SU-DHL-6 (cell line): ENCODE data around the gene PNO1.

Experiments used
- H2AFZ ChIP-seq: fragments of 200-600 bp; sonication (generic); 2 replicates; pipeline ENCODE4 v1.6.1; 2014; ENCODE audit warnings: low read depth, mild to moderate bottlenecking, moderate library complexity, mixed read lengths, antibody characterized with exemption, low read length; ENCODE audit not compliant: severe bottlenecking
- H3F3A ChIP-seq: fragments of 200-600 bp; shearing (Covaris generic); 2 replicates; pipeline ENCODE4 v1.6.0; 2016; ENCODE audit warnings: antibody characterized with exemption, mild to moderate bottlenecking; ENCODE audit not compliant: insufficient read depth
- H3K27ac ChIP-seq: fragments of 200-600 bp; sonication (generic); 2 replicates; pipeline ENCODE4 v1.5.1; 2016; ENCODE audit warnings: low read depth, mild to moderate bottlenecking, low read length, moderate library complexity, mixed read lengths
- H3K27me3 ChIP-seq: fragments of 200-600 bp; sonication (generic), shearing (Covaris generic); 2 replicates; pipeline ENCODE4 v1.6.0; 2014; ENCODE audit warnings: mild to moderate bottlenecking, low read length
- H3K36me3 ChIP-seq: fragments of 200-600 bp; sonication (generic); 2 replicates; pipeline ENCODE4 v1.6.1; 2014; ENCODE audit warnings: mild to moderate bottlenecking, low read length, mixed read lengths
- H3K4me2 ChIP-seq: fragments of 300-600, 200-600 bp; shearing (Covaris generic), sonication (generic); 2 replicates; pipeline ENCODE4 v1.6.0; 2014; ENCODE audit warnings: low read length, low read depth, mild to moderate bottlenecking; ENCODE audit not compliant: poor library complexity, severe bottlenecking
- H3K4me3 ChIP-seq: fragments of 200-600 bp; sonication (generic); 2 replicates; pipeline ENCODE4 v1.5.1; 2014; ENCODE audit warnings: antibody characterized with exemption, low read length, mild to moderate bottlenecking, mixed read lengths; ENCODE audit not compliant: insufficient read depth, poor library complexity, severe bottlenecking
- H3K79me2 ChIP-seq: fragments of 200-600 bp; sonication (generic); 2 replicates; pipeline ENCODE4 v1.6.1; 2014; ENCODE audit warnings: mild to moderate bottlenecking, low read length, moderate library complexity; ENCODE audit not compliant: insufficient read depth
- H3K9ac ChIP-seq: fragments of 200-600 bp; sonication (generic); 2 replicates; pipeline ENCODE4 v1.7.0; 2014; ENCODE audit warnings: mild to moderate bottlenecking, low read length
- H3K9me2 ChIP-seq: fragments of 200-600 bp; sonication (generic); replicated peaks from 2 replicates; pipeline ENCODE4 v1.6.1; 2014; ENCODE audit warnings: low read length; ENCODE audit not compliant: insufficient read depth
- H3K9me3 ChIP-seq: fragments of 200-600 bp; sonication (generic); 2 replicates; pipeline ENCODE4 v1.6.1; 2014; ENCODE audit warnings: low read length, mixed read lengths; ENCODE audit not compliant: insufficient read depth
- H4K20me1 ChIP-seq: fragments of 200-600 bp; sonication (generic); 2 replicates; pipeline ENCODE4 v1.6.1; 2014; ENCODE audit warnings: low read depth, mild to moderate bottlenecking, antibody characterized with exemption, low read length, moderate library complexity, mixed read lengths
- EZH2phosphoT487 ChIP-seq: fragments of 200-600 bp; sonication (generic), shearing (Covaris generic); conservative IDR thresholded peaks from 2 replicates; pipeline ENCODE4 v1.6.1; 2018; ENCODE audit warnings: mild to moderate bottlenecking, antibody characterized with exemption, low read length, moderate library complexity, mixed read lengths
- TF ChIP-seq, protein P1 (sequence below): fragments of 200-600 bp; sonication (generic); IDR thresholded peaks from one replicate; pipeline ENCODE4 v1.5.1; 2017; ENCODE audit warnings: antibody characterized with exemption, mild to moderate bottlenecking, low read length, moderate library complexity; ENCODE audit not compliant: insufficient read depth, poor library complexity, severe bottlenecking

PNO1 gene

GRCh38 chr2:68178432-68178831, 20.7 kb downstream of the PNO1 start:
- peaks cover 37% of the 10 kb centered on the region for H3K36me3 ChIP-seq
- no peaks in the 10 kb centered on the region for H3K9me2 ChIP-seq
- H4K20me1 ChIP-seq: no peaks in the 10 kb centered on the region
- no peak overlapping the region for H3K4me3 ChIP-seq
- H3K27me3 ChIP-seq: no peaks in the 10 kb centered on the region
- H3K4me2 ChIP-seq: no peak overlapping the region
- H3K27ac ChIP-seq: no peak overlapping the region
- H3K9me3 ChIP-seq: no peaks in the 10 kb centered on the region
- TF ChIP-seq, protein P1, sequence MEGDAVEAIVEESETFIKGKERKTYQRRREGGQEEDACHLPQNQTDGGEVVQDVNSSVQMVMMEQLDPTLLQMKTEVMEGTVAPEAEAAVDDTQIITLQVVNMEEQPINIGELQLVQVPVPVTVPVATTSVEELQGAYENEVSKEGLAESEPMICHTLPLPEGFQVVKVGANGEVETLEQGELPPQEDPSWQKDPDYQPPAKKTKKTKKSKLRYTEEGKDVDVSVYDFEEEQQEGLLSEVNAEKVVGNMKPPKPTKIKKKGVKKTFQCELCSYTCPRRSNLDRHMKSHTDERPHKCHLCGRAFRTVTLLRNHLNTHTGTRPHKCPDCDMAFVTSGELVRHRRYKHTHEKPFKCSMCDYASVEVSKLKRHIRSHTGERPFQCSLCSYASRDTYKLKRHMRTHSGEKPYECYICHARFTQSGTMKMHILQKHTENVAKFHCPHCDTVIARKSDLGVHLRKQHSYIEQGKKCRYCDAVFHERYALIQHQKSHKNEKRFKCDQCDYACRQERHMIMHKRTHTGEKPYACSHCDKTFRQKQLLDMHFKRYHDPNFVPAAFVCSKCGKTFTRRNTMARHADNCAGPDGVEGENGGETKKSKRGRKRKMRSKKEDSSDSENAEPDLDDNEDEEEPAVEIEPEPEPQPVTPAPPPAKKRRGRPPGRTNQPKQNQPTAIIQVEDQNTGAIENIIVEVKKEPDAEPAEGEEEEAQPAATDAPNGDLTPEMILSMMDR: no peak
- no peak for TF ChIP-seq EZH2phosphoT487
- H3F3A ChIP-seq: peaks cover 42% of the 10 kb centered on the region
- no peak overlapping the region for H2AFZ ChIP-seq
- H3K79me2 ChIP-seq: peaks cover 15% of the 10 kb centered on the region
- no peak overlapping the region for H3K9ac ChIP-seq

- Histone ChIP-seq H3K27me3 (no peaks in the 10 kb centered on the region), H3K27ac (no peak overlapping the region), H3K79me2 (peaks cover 21% of the 10 kb centered on the region), H3K9ac (no peak overlapping the region), H3K9me2 (no peaks in the 10 kb centered on the region), H3K4me3 (no peak overlapping the region), H3K9me3 (no peaks in the 10 kb centered on the region), H3K36me3 (peaks cover 40% of the 10 kb centered on the region), H2AFZ (no peak overlapping the region), H3F3A (peaks cover 37% of the 10 kb centered on the region), H3K4me2 (no peak overlapping the region), H4K20me1 (no peaks in the 10 kb centered on the region)
- TF ChIP-seq, protein P1: no peak
- no peak for TF ChIP-seq EZH2phosphoT487
These were observed 21.4 kb downstream of the PNO1 start for GRCh38 chr2:68178954-68179627.

GRCh38 chr2:68182902-68183301, 25.2 kb downstream of the PNO1 start:
- H3K27me3 ChIP-seq: no peaks in the 10 kb centered on the region
- H4K20me1 ChIP-seq: 0 out of 2 replicates have a peak, but pooled peaks cover 6% of the 10 kb centered on the region
- peaks cover 46% of the 10 kb centered on the region for H3K79me2 ChIP-seq
- H3K9me2 ChIP-seq: no peaks in the 10 kb centered on the region
- TF ChIP-seq, protein P1: no peak
- TF ChIP-seq EZH2phosphoT487: no peak
- H3K4me2 ChIP-seq: no peak overlapping the region
- H3K4me3 ChIP-seq: no peak overlapping the region
- peaks cover 36% of the 10 kb centered on the region for H3K36me3 ChIP-seq
- no peak overlapping the region for H3K9ac ChIP-seq
- no peak overlapping the region for H3K27ac ChIP-seq
- no peaks in the 10 kb centered on the region for H3K9me3 ChIP-seq
- peaks cover 34% of the 10 kb centered on the region; the same call in 1 of the 2 replicates for H3F3A ChIP-seq
- H2AFZ ChIP-seq: no peak overlapping the region
